Muscle layer of duodenum (tissue), 2 donors: ENCODE data around the gene UNC5C.

Source experiments
- H3K27ac ChIP-seq: one replicate; pipeline ENCODE4 v1.7.0; 2013; ENCODE audit warnings: mild to moderate bottlenecking, low read length
- H3K27me3 ChIP-seq: one replicate; pipeline ENCODE4 v1.7.0; 2013; ENCODE audit warnings: low read depth, mild to moderate bottlenecking, control low read depth, low read length
- H3K36me3 ChIP-seq, 2 donors: one replicate each; pipeline ENCODE4 v1.7.0; 2013; ENCODE audit warnings: low read length in 2 of 2, control low read depth in 1 of 2, mild to moderate bottlenecking in 1 of 2; ENCODE audit not compliant: insufficient read depth in 2 of 2, control insufficient read depth in 1 of 2
- H3K4me1 ChIP-seq, 2 donors: one replicate each; pipeline ENCODE4 v1.7.0; 2013; ENCODE audit warnings: low read length in 2 of 2, mild to moderate bottlenecking in 2 of 2, control low read depth in 1 of 2, moderate library complexity in 1 of 2; ENCODE audit not compliant: insufficient read depth in 2 of 2, control insufficient read depth in 1 of 2
- H3K4me3 ChIP-seq, 2 donors: one replicate each; pipeline ENCODE4 v1.7.0; 2013; ENCODE audit warnings: low read length in 2 of 2, low read depth in 1 of 2, mild to moderate bottlenecking in 1 of 2
- H3K9me3 ChIP-seq, 2 donors: one replicate each; pipeline ENCODE4 v1.7.0; 2013; ENCODE audit warnings: low read length in 2 of 2, control low read depth in 1 of 2, mild to moderate bottlenecking in 1 of 2; ENCODE audit not compliant: control insufficient read depth in 1 of 2
- donor health status: healthy.

The UNC5C gene

GRCh38 chr4:95533254-95533653 is 15.5 kb downstream of the UNC5C start:
- H3K4me3 ChIP-seq, result no peak overlapping the region

GRCh38 chr4:95532305-95532704 is 16.5 kb downstream of the UNC5C start:
- Histone ChIP-seq H3K9me3 (no peaks in the 10 kb centered on the region), H3K36me3 (no peaks in the 10 kb centered on the region), H3K27me3 (no peaks in the 10 kb centered on the region), H3K27ac (no peak overlapping the region), H3K4me1 (no peaks in the 10 kb centered on the region), H3K4me3 (no peak overlapping the region)

More at GRCh38 chr4:95533254-95533653, 15.5 kb downstream of the UNC5C start:
- Histone ChIP-seq H3K36me3 (no peaks in the 10 kb centered on the region), H3K9me3 (no peaks in the 10 kb centered on the region), H3K27me3 (no peaks in the 10 kb centered on the region), H3K4me1 (no peaks in the 10 kb centered on the region), H3K27ac (no peak overlapping the region)

GRCh38 chr4:95531141-95531540 is 17.6 kb downstream of the UNC5C start:
- Histone ChIP-seq H3K4me3 (no peak overlapping the region), H3K27me3 (no peaks in the 10 kb centered on the region), H3K4me1 (no peaks in the 10 kb centered on the region), H3K36me3 (no peaks in the 10 kb centered on the region), H3K27ac (no peak overlapping the region), H3K9me3 (no peaks in the 10 kb centered on the region)

DNA sequence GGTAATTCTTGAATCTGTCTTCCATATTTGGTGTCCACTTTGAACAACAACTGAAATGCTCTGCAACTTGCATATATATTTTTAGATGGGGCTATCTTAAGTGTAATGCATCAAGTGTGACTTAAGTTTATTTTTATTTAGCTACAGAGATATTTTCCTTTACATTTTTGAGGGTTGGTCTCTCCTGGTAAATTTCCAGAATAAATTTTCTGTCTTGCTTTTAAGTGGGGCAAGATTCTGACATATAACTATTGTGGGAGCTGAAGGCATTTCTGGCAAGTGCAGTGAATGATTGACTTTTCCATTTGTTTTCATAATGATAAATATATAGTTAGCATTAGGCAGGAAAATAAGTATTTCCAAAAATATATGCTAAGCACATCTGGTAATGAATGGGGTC is 18.8 kb downstream of the UNC5C start:
- Histone ChIP-seq H3K27ac (no peak overlapping the region), H3K27me3 (no peaks in the 10 kb centered on the region), H3K4me3 (no peak overlapping the region), H3K36me3 (no peaks in the 10 kb centered on the region), H3K4me1 (no peaks in the 10 kb centered on the region), H3K9me3 (no peaks in the 10 kb centered on the region)

DNA sequence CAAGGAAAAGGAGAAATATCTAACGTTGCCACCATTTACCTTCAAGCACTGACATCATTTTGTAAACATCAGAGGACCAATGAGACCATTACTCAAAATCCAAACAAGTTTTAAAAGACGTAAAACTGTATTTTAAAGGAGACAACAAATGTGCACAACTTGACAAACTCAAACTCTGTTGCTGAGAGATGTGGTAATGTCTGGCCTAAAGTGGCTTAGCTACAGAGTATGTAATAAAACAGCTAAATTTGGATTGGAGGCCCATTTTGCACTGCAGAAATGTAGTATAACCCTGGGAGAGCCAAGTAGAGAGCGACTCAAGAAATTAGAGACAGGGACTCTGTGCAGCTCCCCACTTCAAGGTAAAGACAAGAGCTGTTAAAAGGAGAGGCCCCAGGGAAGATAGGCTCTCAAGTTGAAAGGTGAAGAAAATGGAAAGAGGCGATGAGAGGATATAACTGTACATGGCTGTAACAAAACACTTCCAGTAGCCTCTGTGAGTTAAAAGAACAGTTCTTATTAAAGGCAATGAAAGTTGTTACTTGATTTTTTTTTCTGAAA is 20.3 kb downstream of the UNC5C start:
- Histone ChIP-seq H3K27me3 (no peaks in the 10 kb centered on the region), H3K4me1 (no peaks in the 10 kb centered on the region), H3K4me3 (no peak overlapping the region), H3K27ac (no peak overlapping the region), H3K36me3 (no peaks in the 10 kb centered on the region), H3K9me3 (no peaks in the 10 kb centered on the region)

DNA sequence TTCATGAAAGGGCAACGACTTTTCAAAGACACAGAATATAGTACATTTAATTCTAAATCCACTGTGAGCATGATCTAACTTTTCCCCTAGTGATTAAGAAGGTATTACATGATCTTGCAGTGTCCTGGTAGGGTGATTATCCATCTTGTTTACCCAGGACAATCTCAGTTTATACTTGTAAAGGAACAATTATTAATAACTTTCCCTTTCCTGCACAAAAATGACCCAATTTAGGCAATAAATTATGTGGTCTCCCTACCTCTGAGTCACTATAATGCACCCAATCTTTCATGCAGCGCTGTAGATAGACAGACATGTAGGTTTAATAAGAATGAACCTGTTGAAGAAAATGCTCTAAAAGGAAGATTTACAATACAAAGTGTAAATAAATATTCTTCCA is 22.7 kb downstream of the UNC5C start:
- no peaks in the 10 kb centered on the region for H3K36me3 ChIP-seq
- no peak overlapping the region for H3K27ac ChIP-seq
- no peak overlapping the region for H3K4me3 ChIP-seq
- H3K4me1 ChIP-seq, result no peaks in the 10 kb centered on the region
- no peaks in the 10 kb centered on the region for H3K9me3 ChIP-seq
- no peaks in the 10 kb centered on the region for H3K27me3 ChIP-seq

DNA sequence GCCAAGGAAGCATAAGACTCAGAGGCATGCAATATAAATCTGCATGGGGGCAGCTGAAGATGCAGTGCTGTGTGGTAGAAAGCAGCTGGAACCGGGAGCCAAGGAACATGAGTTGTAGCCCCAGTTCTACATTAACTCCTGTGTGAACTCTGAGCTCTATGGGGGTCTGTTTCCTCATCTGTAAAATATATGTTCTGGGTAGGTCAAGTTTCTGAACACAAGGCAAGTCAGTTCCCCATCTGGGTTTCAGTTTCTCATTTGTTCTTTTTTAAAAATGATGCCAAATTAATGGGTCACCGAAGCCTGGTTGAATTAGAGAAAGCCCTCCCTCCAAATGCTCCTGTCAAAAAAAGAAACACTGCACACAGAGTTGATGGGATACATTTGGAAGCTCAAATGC is 24.0 kb downstream of the UNC5C start:
- Histone ChIP-seq H3K4me1 (no peaks in the 10 kb centered on the region), H3K9me3 (no peaks in the 10 kb centered on the region), H3K27me3 (no peaks in the 10 kb centered on the region), H3K36me3 (no peaks in the 10 kb centered on the region), H3K27ac (no peak overlapping the region), H3K4me3 (no peak overlapping the region)

DNA sequence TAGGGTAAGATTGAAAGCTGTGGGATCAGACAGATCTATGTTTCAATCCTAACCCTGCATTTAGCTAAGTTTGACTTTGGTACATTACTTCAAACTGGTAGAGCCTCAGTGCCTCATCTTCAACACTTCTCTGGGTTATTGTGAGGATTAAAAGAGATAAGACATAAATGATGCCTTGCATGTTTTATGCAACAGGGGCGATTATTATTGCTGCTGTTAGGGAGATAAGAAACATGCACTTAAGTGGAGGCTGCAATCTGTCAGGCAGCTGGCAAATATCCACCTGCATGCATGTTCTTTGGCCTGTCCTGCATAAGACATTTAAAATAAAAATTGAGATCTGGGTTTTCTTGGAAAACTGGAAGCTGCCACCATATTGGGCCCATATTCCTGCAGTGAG is 24.6 kb downstream of the UNC5C start:
- H3K36me3 ChIP-seq, result no peaks in the 10 kb centered on the region
- H3K4me3 ChIP-seq, result no peak overlapping the region
- no peaks in the 10 kb centered on the region for H3K9me3 ChIP-seq
- no peak overlapping the region for H3K27ac ChIP-seq
- H3K27me3 ChIP-seq, result no peaks in the 10 kb centered on the region
- no peaks in the 10 kb centered on the region for H3K4me1 ChIP-seq

GRCh38 chr4:95522682-95523530 is 25.9 kb downstream of the UNC5C start:
- no peaks in the 10 kb centered on the region for H3K27me3 ChIP-seq
- H3K27ac ChIP-seq, result no peak overlapping the region
- no peaks in the 10 kb centered on the region for H3K9me3 ChIP-seq
- H3K4me1 ChIP-seq, result no peaks in the 10 kb centered on the region
- no peaks in the 10 kb centered on the region for H3K36me3 ChIP-seq
- no peak overlapping the region for H3K4me3 ChIP-seq

DNA sequence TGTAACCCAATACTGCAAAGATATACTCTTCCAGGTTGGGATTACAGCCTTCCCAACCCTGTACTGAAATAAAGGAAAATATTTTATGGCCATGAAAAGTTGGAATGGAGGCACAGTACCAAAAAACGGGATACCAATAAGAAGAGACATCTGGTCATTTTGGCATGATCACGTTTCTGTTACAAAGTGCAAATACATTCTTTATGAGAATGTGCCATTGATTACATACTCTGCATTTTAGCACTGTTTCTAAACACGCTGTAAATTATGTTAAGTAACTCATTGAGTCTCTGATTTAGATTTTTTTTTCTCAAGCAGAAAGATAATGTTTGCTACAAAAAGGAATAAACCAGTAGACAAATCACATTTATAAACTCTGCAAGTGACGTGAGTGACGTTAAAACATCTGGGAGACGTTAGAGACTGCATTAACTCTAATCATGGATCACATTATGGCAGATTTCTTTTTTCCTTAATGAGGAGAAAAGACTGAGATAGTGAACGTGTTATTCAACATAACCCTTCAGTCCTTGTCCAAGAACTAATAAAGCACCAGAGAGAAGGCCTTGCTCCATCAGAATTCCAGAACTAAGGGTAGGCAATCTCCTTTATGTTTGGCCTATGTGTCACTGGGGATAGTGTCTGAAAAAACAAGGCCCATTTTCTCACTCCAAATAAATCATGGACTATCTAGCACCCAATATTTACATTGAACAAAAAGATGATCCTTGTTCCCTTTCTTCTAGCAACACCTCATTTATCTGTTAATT is 31.0 kb downstream of the UNC5C start:
- no peak overlapping the region for H3K4me3 ChIP-seq
- H3K27ac ChIP-seq, result no peak overlapping the region

GRCh38 chr4:95516528-95517017 is 32.2 kb downstream of the UNC5C start:
- H3K4me3 ChIP-seq, result no peak overlapping the region
- no peak overlapping the region for H3K27ac ChIP-seq
- no peaks in the 10 kb centered on the region for H3K36me3 ChIP-seq
- no peaks in the 10 kb centered on the region for H3K4me1 ChIP-seq
- H3K27me3 ChIP-seq, result no peaks in the 10 kb centered on the region
- H3K9me3 ChIP-seq, result no peaks in the 10 kb centered on the region

More for the DNA sequence above, 31.0 kb downstream of the UNC5C start:
- Histone ChIP-seq H3K27me3 (no peaks in the 10 kb centered on the region), H3K4me1 (no peaks in the 10 kb centered on the region), H3K36me3 (no peaks in the 10 kb centered on the region), H3K9me3 (no peaks in the 10 kb centered on the region)
